ACC112 (cell line): ENCODE results near the gene GNLY.
"Not testable (repeated sequence)": the region's sequence is repeated elsewhere in the genome, so short reads cannot be mapped to it uniquely, and the experiment has no call there.

ENCODE experiments used
- H2AFZ ChIP-seq: fragments of 200-600 bp; sonication (generic); one replicate; pipeline ENCODE4 v1.6.0; 2017; ENCODE audit warnings: antibody characterized with exemption, low read length; ENCODE audit not compliant: unreplicated experiment
- H3K27ac ChIP-seq: fragments of 200-600 bp; sonication (generic); 2 replicates; pipeline ENCODE4 v1.5.1; 2014; ENCODE audit warnings: low read depth, mild to moderate bottlenecking, antibody characterized with exemption, low read length, moderate library complexity
- H3K27me3 ChIP-seq: fragments of 200-600 bp; sonication (generic); 2 replicates; pipeline ENCODE4 v1.6.1; 2014; ENCODE audit warnings: mild to moderate bottlenecking, antibody characterized with exemption, low read length, moderate library complexity, mixed read lengths; ENCODE audit not compliant: insufficient read depth
- H3K36me3 ChIP-seq: fragments of 200-600 bp; sonication (generic); 2 replicates; pipeline ENCODE4 v1.6.1; 2016; ENCODE audit warnings: mild to moderate bottlenecking, antibody characterized with exemption, low read length, moderate library complexity, mixed read lengths; ENCODE audit not compliant: insufficient read depth
- H3K4me1 ChIP-seq: fragments of 200-600 bp; sonication (generic); one replicate; pipeline ENCODE4 v1.6.1; 2016; ENCODE audit warnings: low read length, mixed read lengths; ENCODE audit not compliant: insufficient read depth, unreplicated experiment, control insufficient read depth
- H3K4me3 ChIP-seq: fragments of 200-600 bp; sonication (generic); 2 replicates; pipeline ENCODE4 v1.5.1; 2014; ENCODE audit warnings: mild to moderate bottlenecking, low read depth, low read length
- H3K79me2 ChIP-seq: fragments of 200-600 bp; sonication (generic); one replicate; pipeline ENCODE4 v1.6.0; 2016; ENCODE audit warnings: low read length; ENCODE audit not compliant: control insufficient read depth, unreplicated experiment, insufficient read depth

Gene GNLY

GRCh38 chr2:85655961-85656417, 38.2 kb upstream of the GNLY start:
- no peaks in the 10 kb centered on the region for H3K27me3 ChIP-seq
- peaks cover 11% of the 10 kb centered on the region for H3K36me3 ChIP-seq
- peak overlapping the region; percentile 77 for H3K27ac ChIP-seq
- peak overlapping the region; percentile 2; the same call in 1 of the 2 replicates for H3K4me3 ChIP-seq
- no peak overlapping the region for H2AFZ ChIP-seq
- peaks cover 23% of the 10 kb centered on the region for H3K4me1 ChIP-seq
- H3K79me2 ChIP-seq = no peaks in the 10 kb centered on the region

- no peaks in the 10 kb centered on the region for H3K27me3 ChIP-seq
- H3K4me1 ChIP-seq = peaks cover 23% of the 10 kb centered on the region
- no peak overlapping the region for H2AFZ ChIP-seq
- H3K36me3 ChIP-seq = peaks cover 8% of the 10 kb centered on the region
- H3K4me3 ChIP-seq = peak overlapping the region; percentile 2; the same call in 1 of the 2 replicates
- H3K27ac ChIP-seq = peak overlapping the region; percentile 77
- no peaks in the 10 kb centered on the region for H3K79me2 ChIP-seq
Observed at GRCh38 chr2:85656468-85656867, 37.7 kb upstream of the GNLY start.

- not testable (repeated sequence) for H3K27me3 ChIP-seq, H3K79me2 ChIP-seq, H3K27ac ChIP-seq, H3K36me3 ChIP-seq, H2AFZ ChIP-seq, H3K4me3 ChIP-seq
- peaks cover 25% of the 10 kb centered on the region for H3K4me1 ChIP-seq
Observed at GRCh38 chr2:85657399-85657798, 36.8 kb upstream of the GNLY start.

- Histone ChIP-seq H3K4me3 (no peak overlapping the region), H2AFZ (no peak overlapping the region), H3K4me1 (peaks cover 31% of the 10 kb centered on the region), H3K79me2 (no peaks in the 10 kb centered on the region), H3K27ac (no peak overlapping the region), H3K27me3 (no peaks in the 10 kb centered on the region), H3K36me3 (no peaks in the 10 kb centered on the region)
Observed at GRCh38 chr2:85659324-85659981, 34.7 kb upstream of the GNLY start.

- H3K79me2 ChIP-seq, H3K27ac ChIP-seq, H2AFZ ChIP-seq, H3K27me3 ChIP-seq, H3K4me3 ChIP-seq, H3K36me3 ChIP-seq: not testable (repeated sequence)
- H3K4me1 ChIP-seq = peaks cover 31% of the 10 kb centered on the region
Observed at GRCh38 chr2:85660301-85660700, 33.9 kb upstream of the GNLY start.

- no peak overlapping the region for H3K4me3 ChIP-seq
- no peak overlapping the region for H2AFZ ChIP-seq
- H3K4me1 ChIP-seq = peaks cover 27% of the 10 kb centered on the region
- H3K27ac ChIP-seq = no peak overlapping the region
- H3K36me3 ChIP-seq = no peaks in the 10 kb centered on the region
- no peaks in the 10 kb centered on the region for H3K27me3 ChIP-seq
- no peaks in the 10 kb centered on the region for H3K79me2 ChIP-seq
Observed at GRCh38 chr2:85660725-85661124, 33.4 kb upstream of the GNLY start.

GRCh38 chr2:85661139-85661858, 32.9 kb upstream of the GNLY start:
- H3K36me3 ChIP-seq = no peaks in the 10 kb centered on the region
- H3K79me2 ChIP-seq = no peaks in the 10 kb centered on the region
- no peak overlapping the region for H3K4me3 ChIP-seq
- no peak overlapping the region for H2AFZ ChIP-seq
- H3K27me3 ChIP-seq = no peaks in the 10 kb centered on the region
- no peak overlapping the region for H3K27ac ChIP-seq
- H3K4me1 ChIP-seq = peaks cover 21% of the 10 kb centered on the region

- H3K27ac ChIP-seq = peak overlapping the region; percentile 51
- no peaks in the 10 kb centered on the region for H3K36me3 ChIP-seq
- no peak overlapping the region for H2AFZ ChIP-seq
- H3K4me3 ChIP-seq = no peak overlapping the region
- H3K79me2 ChIP-seq = no peaks in the 10 kb centered on the region
- H3K4me1 ChIP-seq = peaks cover 22% of the 10 kb centered on the region
- no peaks in the 10 kb centered on the region for H3K27me3 ChIP-seq
Observed at GRCh38 chr2:85662899-85663593, 31.1 kb upstream of the GNLY start.

- H3K79me2 ChIP-seq = no peaks in the 10 kb centered on the region
- no peak overlapping the region for H3K27ac ChIP-seq
- no peak overlapping the region for H2AFZ ChIP-seq
- no peaks in the 10 kb centered on the region for H3K36me3 ChIP-seq
- H3K4me3 ChIP-seq = no peak overlapping the region
- no peaks in the 10 kb centered on the region for H3K27me3 ChIP-seq
- peaks cover 31% of the 10 kb centered on the region for H3K4me1 ChIP-seq
Observed at GRCh38 chr2:85663594-85664565, 30.3 kb upstream of the GNLY start.
